Fibroblast of mammary gland (primary cell): Measurements from ENCODE around the gene DGCR6.
"Not testable (repeated sequence)": the region's sequence is repeated elsewhere in the genome, so short reads cannot be mapped to it uniquely, and the experiment has no call there.

ENCODE experiments used
- DNase-seq: peaks from one replicate; pipeline ENCODE4 v3.0.0-alpha.2; 2010; ENCODE audit warnings: low read depth
- H3K4me3 ChIP-seq: 2 replicates; pipeline ENCODE4 v1.5.1; 2011; ENCODE audit warnings: low read depth, mild to moderate bottlenecking, low read length, moderate library complexity; ENCODE audit not compliant: control insufficient read depth
- TF ChIP-seq, protein P1 (sequence below): conservative IDR thresholded peaks from 2 replicates; pipeline ENCODE4 v1.5.1; 2011; ENCODE audit warnings: low read depth, low read length, inconsistent platforms; ENCODE audit not compliant: control insufficient read depth, insufficient read depth

DGCR6 gene

DNA sequence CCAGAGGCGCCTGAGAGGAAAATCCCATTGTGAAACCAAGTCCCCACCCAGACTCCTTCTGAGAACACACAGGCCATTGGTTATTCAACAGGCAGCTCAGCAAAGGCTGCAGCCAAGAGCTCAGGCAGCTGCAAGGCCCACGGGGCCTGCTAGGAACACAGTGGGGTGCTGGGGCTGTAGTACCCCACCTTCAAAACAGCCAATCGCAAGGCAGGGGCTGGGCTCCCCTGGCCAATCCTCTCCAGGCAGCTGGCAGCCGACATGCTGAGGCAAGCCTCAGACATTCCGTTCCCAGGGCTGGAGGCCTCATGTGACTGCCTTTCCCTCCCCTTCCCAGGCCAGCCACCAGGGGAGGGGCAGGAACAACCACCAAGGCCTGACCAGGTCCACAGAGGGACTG, 23.3 kb downstream of the DGCR6 start:
- H3K4me3 ChIP-seq: no peak overlapping the region
- no peak for DNase-seq
- TF ChIP-seq, protein P1, sequence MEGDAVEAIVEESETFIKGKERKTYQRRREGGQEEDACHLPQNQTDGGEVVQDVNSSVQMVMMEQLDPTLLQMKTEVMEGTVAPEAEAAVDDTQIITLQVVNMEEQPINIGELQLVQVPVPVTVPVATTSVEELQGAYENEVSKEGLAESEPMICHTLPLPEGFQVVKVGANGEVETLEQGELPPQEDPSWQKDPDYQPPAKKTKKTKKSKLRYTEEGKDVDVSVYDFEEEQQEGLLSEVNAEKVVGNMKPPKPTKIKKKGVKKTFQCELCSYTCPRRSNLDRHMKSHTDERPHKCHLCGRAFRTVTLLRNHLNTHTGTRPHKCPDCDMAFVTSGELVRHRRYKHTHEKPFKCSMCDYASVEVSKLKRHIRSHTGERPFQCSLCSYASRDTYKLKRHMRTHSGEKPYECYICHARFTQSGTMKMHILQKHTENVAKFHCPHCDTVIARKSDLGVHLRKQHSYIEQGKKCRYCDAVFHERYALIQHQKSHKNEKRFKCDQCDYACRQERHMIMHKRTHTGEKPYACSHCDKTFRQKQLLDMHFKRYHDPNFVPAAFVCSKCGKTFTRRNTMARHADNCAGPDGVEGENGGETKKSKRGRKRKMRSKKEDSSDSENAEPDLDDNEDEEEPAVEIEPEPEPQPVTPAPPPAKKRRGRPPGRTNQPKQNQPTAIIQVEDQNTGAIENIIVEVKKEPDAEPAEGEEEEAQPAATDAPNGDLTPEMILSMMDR: no peak

DNA sequence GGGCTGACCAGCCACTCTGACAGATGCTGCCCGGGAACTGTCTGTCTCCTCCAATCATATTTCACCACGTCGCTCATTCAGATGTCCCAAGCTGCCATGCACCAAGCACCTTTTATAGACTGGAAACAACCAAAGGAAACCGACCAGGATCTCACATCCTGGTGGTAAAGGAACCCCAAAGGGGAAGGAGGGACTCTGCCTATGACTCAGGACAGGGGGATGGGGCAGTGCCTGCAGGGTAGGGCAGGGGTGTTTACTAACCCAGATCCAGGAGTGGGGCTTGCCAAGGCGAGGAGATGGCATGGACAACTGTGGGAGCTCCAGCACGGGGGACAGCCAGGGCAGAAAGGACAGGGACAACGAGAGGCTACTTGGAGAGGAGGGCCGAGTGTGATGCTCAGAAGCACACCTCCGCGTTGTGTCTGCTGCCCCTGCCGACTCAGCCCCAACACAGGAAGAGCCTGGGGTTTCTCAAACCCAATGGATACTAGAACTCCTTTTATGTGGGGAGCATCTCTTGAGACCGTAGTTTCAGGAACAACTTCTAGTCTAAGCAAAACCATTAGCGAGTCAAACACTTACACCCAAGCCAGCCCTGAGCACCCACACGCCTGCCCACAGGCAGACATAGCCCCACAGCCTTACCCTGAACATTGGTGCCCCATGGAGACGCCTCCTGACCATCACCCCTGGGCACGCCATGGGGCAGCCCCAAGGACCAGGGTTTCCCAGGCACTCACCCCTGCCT, 26.0 kb downstream of the DGCR6 start:
- TF ChIP-seq, protein P1: no peak
- DNase-seq: no peak
- no peak overlapping the region for H3K4me3 ChIP-seq

DNA sequence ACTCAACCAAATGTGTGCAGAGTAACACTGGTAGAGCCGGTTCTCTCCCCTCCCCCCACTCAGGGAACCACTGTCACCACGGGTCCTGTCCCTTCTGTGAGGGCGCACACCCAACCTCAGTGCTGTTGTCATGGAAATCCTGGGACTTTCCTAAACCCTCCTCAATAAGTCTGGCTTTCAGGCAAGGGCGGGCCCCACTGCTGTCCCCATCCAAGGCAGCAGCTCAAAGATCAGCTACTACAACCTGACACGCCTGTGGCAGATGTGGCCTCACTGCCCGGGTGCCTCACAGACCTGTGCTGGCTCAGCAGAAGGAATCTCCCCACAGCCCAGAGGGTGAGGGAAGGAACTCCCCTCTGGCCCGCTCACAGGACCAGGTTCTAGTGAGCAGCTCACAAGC, 27.8 kb downstream of the DGCR6 start:
- TF ChIP-seq, protein P1: no peak
- DNase-seq: no peak
- H3K4me3 ChIP-seq: no peak overlapping the region

DNA sequence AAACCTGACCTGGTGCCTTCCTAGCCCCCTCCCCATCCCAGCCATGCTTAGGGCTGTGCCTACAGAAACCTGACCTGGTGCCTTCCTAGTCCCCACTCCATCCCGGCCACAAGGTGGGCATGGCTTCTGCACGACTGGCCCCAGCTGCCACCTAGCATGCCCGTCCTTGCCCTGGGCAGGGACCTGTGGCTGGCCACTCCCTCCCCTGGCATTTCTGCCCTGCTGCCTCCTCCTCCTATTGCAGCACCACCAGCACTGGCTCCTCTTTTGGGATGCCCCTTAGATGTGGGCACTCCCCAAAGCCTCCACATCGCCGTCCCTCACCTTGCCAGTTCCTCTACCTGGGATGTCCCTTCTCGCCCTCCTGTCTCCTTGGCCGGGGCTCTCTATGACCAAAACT, 28.6 kb downstream of the DGCR6 start:
- DNase-seq, H3K4me3 ChIP-seq: not testable (repeated sequence)

DNA sequence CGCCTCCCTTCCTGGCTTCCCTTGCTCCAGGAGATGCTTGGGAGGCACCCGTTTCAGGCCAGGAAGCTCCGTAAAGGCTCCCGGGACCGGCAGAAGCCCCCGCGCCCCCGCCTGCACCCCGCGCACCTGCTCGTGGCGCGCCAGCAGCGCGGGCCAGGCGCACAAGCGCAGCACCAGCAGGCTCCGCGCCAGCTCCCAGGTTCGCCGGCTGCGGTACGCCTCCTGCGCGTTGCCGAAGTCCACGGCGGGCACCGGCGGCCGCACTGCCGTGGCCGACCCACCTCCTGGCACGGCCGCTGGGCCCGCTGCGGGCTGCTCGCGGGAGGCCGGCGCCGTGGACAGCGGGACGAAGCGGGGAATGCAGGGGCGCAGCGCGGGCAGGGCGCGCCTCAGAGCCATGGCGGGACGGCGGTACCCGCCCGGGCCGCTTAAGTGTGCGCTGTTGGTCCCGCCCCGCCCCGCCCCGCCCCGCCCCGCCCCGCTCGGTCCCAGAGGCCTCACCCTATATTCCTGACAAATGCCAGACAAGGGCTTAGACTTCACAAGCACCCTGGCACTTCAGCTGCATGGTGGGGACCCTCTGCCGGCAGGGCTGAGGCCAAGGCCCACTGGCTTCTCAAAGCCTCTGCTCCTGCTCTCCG, 29.9 kb downstream of the DGCR6 start, which contains the start of gene PRODH:
Gene PRODH, minus strand, starts transcription at position 405 of the 641 bp plus-strand sequence. Its CDS starts 6 bp downstream, at position 399.
- no peak within 1 kb of the TSS for H3K4me3 ChIP-seq
- no peak for DNase-seq
- TF ChIP-seq, protein P1: no peak

DNA sequence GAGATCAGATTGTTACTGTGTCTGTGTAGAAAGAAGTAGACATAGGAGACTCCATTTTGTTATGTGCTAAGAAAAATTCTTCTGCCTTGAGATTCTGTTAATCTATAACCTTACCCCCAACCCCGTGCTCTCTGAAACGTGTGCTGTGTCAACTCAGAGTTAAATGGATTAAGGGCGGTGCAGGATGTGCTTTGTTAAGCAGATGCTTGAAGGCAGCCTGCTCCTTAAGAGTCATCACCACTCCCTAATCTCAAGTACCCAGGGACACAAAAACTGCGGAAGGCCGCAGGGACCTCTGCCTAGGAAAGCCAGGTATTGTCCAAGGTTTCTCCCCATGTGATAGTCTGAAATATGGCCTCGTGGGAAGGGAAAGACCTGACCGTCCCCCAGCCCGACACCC, 32.6 kb downstream of the DGCR6 start:
- H3K4me3 ChIP-seq, DNase-seq: not testable (repeated sequence)

DNA sequence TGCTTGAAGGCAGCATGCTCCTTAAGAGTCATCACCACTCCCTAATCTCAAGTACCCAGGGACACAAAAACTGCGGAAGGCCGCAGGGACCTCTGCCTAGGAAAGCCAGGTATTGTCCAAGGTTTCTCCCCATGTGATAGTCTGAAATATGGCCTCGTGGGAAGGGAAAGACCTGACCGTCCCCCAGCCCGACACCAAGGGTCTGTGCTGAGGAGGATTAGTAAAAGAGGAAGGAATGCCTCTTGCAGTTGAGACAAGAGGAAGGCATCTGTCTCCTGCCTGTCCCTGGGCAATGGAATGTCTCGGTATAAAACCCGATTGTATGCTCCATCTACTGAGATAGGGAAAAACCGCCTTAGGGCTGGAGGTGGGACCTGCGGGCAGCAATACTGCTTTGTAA, 41.0 kb downstream of the DGCR6 start:
- not testable (repeated sequence) for DNase-seq, H3K4me3 ChIP-seq

DNA sequence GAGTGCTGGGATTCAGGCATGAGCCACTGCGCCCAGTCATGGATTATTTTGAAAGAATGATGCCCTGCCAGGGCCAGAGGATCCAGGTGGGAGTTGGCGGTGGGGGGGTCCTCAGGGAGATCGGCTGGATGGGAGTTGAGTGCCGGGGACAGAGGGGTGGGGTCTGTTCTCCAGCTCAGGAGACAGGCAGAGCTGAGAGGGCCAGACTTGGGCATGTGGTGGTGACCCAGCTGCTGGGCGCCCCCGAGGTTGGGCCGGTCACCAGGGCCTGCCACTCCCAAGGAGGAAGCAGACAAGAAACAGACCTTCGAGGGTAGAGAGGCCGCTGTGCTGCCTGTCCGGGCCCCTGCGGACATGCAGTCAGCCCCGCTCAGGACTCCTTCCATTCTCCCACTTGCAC, 41.8 kb downstream of the DGCR6 start:
- no peak for DNase-seq
- H3K4me3 ChIP-seq: no peak overlapping the region
- TF ChIP-seq, protein P1: no peak
